ENCODE results near the gene METTL4. TPM values are rescaled to one million over a fixed set of nuclear protein-coding genes. Genes with fewer than 3 reads are reported as not detected.

METTL4 gene
- total RNA-seq, 1 experiment from 2014 or later: 20.1 TPM

GRCh38 chr18:2568605-2569004 lies 2.7 kb downstream of the METTL4 start:
- no peak for TF ChIP-seq CTCF (IDR thresholded peaks at IDR 0.05; ENCODE audit: insufficient read depth in 1 of 2, low read depth in 1 of 2, low read length in 1 of 2, severe bottlenecking in 1 of 2, unreplicated experiment in 1 of 2)
- Mint-ChIP-seq H3K4me3 (ENCODE audit: unreplicated experiment) (no peak overlapping the region), H3K27me3 (ENCODE audit: insufficient read depth, unreplicated experiment) (no peaks in the 10 kb centered on the region), H3K27ac (ENCODE audit: unreplicated experiment) (no peak overlapping the region), H3K36me3 (ENCODE audit: insufficient read depth, unreplicated experiment) (peaks cover 20% of the 10 kb centered on the region), H3K9me3 (ENCODE audit: unreplicated experiment) (no peaks in the 10 kb centered on the region), H3K4me1 (ENCODE audit: low read depth, unreplicated experiment) (no peaks in the 10 kb centered on the region)
- DNase-seq: no peak
- intact Hi-C loops (cut with micrococcal nuclease; ENCODE audit: unreplicated experiment): no loop called here
- ChIA-PET CTCF (no interaction called here), POLR2A (no interaction called here)
- no peaks in the 10 kb centered on the region for H3K27me3 ChIP-seq (replicated peaks; ENCODE audit: control insufficient read depth, insufficient read depth, low read length)
- no peaks in the 10 kb centered on the region for H3K9me3 ChIP-seq
- H3K4me3 ChIP-seq (ENCODE audit: low read depth, low read length): no peak overlapping the region
- no peaks in the 10 kb centered on the region for H3K36me3 ChIP-seq (ENCODE audit: control insufficient read depth, insufficient read depth, low read length)
- peaks cover 20% of the 10 kb centered on the region for H3K4me1 ChIP-seq
- no TSS peak for BruUV-seq (replicated peaks)

- H3K9me3 Mint-ChIP-seq (ENCODE audit: unreplicated experiment): no peaks in the 10 kb centered on the region
- H3K9me3 ChIP-seq: no peaks in the 10 kb centered on the region
- H3K27me3 ChIP-seq (replicated peaks; ENCODE audit: control insufficient read depth, insufficient read depth, low read length): no peaks in the 10 kb centered on the region
- no peaks in the 10 kb centered on the region for H3K27me3 Mint-ChIP-seq (ENCODE audit: insufficient read depth, unreplicated experiment)
- ChIA-PET POLR2A (no interaction called here), CTCF (no interaction called here)
- H3K4me3 Mint-ChIP-seq (ENCODE audit: unreplicated experiment): no peak overlapping the region
- H3K36me3 ChIP-seq (ENCODE audit: control insufficient read depth, insufficient read depth, low read length): no peaks in the 10 kb centered on the region
- TF ChIP-seq CTCF (IDR thresholded peaks at IDR 0.05; ENCODE audit: insufficient read depth in 1 of 2, low read depth in 1 of 2, low read length in 1 of 2, severe bottlenecking in 1 of 2, unreplicated experiment in 1 of 2): no peak
- DNase-seq: no peak
- BruUV-seq (replicated peaks): no TSS peak
- no peak overlapping the region for H3K27ac Mint-ChIP-seq (ENCODE audit: unreplicated experiment)
- intact Hi-C loops (cut with micrococcal nuclease; ENCODE audit: unreplicated experiment): no loop called here
- no peak overlapping the region for H3K4me3 ChIP-seq (ENCODE audit: low read depth, low read length)
- H3K36me3 Mint-ChIP-seq (ENCODE audit: insufficient read depth, unreplicated experiment): peaks cover 20% of the 10 kb centered on the region
- no peaks in the 10 kb centered on the region for H3K4me1 Mint-ChIP-seq (ENCODE audit: low read depth, unreplicated experiment)
- peaks cover 15% of the 10 kb centered on the region for H3K4me1 ChIP-seq
These were observed 3.2 kb downstream of the METTL4 start for GRCh38 chr18:2568129-2568528.

- Histone ChIP-seq H3K4me3 (ENCODE audit: low read depth, low read length) (no peak overlapping the region), H3K9me3 (no peaks in the 10 kb centered on the region), H3K36me3 (ENCODE audit: control insufficient read depth, insufficient read depth, low read length) (no peaks in the 10 kb centered on the region), H3K27me3 (replicated peaks; ENCODE audit: control insufficient read depth, insufficient read depth, low read length) (no peaks in the 10 kb centered on the region), H3K4me1 (no peaks in the 10 kb centered on the region)
- no peaks in the 10 kb centered on the region for H3K9me3 Mint-ChIP-seq (ENCODE audit: unreplicated experiment)
- H3K27ac Mint-ChIP-seq (ENCODE audit: unreplicated experiment): no peak overlapping the region
- no peak for TF ChIP-seq CTCF (IDR thresholded peaks at IDR 0.05; ENCODE audit: insufficient read depth in 1 of 2, low read depth in 1 of 2, low read length in 1 of 2, severe bottlenecking in 1 of 2, unreplicated experiment in 1 of 2)
- intact Hi-C loops (cut with micrococcal nuclease; ENCODE audit: unreplicated experiment): no loop called here
- DNase-seq: no peak
- POLR2A ChIA-PET: no interaction called here
- H3K36me3 Mint-ChIP-seq (ENCODE audit: insufficient read depth, unreplicated experiment): peaks cover 9% of the 10 kb centered on the region
- CTCF ChIA-PET: no interaction called here
- H3K4me3 Mint-ChIP-seq (ENCODE audit: unreplicated experiment): no peak overlapping the region
- no peaks in the 10 kb centered on the region for H3K4me1 Mint-ChIP-seq (ENCODE audit: low read depth, unreplicated experiment)
- H3K27me3 Mint-ChIP-seq (ENCODE audit: insufficient read depth, unreplicated experiment): no peaks in the 10 kb centered on the region
- BruUV-seq (replicated peaks): no TSS peak
These were observed 6.9 kb downstream of the METTL4 start for GRCh38 chr18:2564373-2564772.

All from Caco-2 (cell line).